ENCODE results near the gene UGT8. TPM values are rescaled to one million over a fixed set of nuclear protein-coding genes. Genes with fewer than 3 reads are reported as not detected.
"Not testable (repeated sequence)": the region's sequence is repeated elsewhere in the genome, so short reads cannot be mapped to it uniquely, and the experiment has no call there.

Gene UGT8
- total RNA-seq, 1 donor from 2014 or later, result 2.2 TPM

DNA sequence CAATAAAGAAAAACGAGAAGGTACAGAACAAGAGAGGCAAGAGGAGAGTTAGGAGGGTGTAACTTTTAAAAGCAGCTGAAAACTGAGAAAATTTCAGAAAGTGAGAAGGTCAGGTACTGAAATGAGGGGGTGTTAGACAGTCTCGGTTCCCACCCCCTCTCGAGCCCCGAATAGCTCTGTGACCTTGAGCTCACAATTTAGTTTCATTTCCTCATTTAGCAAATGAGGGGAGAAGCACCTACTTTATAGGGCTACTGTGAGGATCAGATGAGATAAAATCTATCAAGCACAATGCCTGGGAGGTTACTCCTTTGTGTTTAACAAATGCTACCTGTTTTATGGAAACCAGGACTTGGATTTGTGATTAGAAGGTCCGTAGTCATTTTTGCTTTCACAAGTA lies 4.9 kb downstream of the UGT8 start:
- DNase-seq (ENCODE audit: low spot score), result no peak

DNA sequence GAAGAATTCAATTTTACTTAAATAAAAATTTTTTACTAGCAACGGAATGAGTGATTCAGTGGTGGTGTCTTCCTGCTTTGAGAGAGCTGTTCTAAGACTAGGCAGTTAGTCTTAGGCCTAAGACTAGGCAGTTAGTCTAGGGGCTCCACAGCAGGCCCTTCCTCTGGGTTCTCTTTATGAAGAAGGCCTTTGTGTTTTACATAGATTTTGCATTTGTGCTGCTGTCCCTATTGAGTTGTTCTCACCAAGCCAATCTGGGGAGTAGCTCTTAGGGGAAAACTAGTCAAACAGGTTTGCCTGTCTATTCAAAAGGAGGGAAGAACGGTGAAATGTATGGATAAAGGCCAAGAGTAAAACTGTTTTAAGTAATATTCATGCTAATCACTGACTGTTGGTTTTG lies 7.6 kb downstream of the UGT8 start:
- DNase-seq (ENCODE audit: low spot score), result no peak

DNA sequence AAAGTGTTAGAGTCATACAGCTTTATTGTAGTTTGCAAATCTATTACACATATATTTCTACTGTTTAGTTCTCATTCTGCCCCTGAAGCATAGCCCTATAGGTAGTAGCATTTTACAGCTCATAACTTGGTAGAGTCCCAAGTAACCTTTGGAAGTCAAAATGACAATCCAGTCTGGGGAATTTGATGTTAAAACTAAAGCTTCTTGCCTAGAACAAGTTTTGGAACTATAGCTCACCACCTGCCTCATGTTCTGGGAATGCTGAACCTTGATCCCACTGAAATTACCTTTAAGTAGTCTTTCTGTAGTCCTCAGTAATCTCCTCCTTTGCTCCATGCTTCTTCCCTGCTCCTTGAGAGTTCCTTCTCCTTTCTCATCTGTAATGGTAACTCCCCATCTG lies 8.4 kb downstream of the UGT8 start:
- DNase-seq (ENCODE audit: low spot score), result no peak

DNA sequence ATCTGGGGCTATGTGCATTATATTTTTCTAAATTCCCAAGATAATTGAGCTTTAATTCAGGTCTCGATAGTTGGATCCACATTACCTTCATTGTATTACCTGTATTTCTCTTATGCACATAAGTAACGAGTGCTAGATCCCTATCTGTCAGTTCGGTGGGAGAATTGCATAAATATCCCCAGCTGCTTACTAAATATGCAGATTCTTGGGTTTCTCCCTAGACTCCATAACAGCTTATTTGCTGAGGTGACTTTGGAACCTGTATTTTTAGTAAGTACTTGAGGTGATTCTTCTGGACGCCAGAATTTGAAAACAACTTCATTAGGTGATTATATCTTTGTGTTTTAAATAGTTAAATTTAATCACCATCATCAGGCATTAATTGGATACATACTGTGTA lies 15.0 kb downstream of the UGT8 start:
- DNase-seq (ENCODE audit: low spot score), result no peak

DNA sequence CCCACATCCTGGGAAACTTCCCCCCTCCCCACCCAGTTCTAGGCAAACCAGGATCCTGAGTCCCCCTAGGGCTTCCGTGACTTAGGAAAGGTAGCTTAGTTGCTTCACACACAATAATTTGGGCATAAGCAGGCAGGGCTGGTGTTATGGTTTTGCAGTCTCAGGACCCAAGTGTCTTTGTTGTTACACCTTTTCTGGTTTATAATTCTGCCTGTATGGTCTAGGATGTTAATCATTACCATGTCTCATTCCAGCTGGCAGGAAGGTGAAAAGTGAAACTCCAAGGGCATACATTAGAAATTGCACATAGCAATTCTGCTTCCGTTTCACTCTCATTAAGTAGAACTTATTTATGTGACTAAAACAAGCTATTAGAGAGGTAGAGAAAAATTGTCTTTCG lies 16.8 kb downstream of the UGT8 start:
- DNase-seq (ENCODE audit: low spot score), result no peak

DNA sequence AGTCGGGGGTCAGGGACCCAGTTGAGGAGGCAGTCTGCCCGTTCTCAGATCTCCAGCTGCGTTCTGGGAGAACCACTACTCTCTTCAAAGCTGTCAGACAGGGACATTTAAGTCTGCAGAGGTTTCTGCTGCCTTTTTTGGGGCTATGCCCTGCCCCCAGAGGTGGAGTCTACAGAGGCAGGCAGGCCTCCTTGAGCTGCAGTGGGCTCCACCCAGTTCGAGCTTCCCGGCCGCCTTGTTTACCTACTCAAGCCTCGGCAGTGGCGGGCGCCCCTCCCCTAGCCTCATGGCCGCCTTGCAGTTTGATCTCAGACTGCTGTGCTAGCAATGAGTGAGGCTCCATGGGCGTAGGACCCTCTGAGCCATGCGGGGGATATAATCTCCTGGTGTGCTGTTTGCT lies 17.4 kb downstream of the UGT8 start:
- not testable (repeated sequence) for DNase-seq (ENCODE audit: low spot score)

DNA sequence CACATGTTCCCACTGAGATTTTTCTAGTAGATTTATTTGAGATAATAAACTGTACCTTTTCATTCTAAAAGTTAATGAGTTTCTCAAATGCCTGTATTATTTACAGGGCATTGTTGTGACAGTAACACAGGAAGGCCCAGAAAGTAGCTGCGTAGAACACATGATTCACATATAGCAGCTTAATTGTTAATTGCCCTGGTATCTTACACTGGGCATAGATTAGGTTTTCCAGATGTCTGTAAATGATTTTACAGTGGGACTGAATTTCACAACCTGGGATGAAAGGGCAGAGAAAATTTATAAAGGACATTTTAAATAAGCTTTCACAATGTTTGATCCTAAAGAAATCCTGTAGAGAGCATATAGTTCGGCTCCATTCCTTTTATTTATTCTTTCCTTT lies 27.6 kb downstream of the UGT8 start:
- DNase-seq (ENCODE audit: low spot score), result no peak

DNA sequence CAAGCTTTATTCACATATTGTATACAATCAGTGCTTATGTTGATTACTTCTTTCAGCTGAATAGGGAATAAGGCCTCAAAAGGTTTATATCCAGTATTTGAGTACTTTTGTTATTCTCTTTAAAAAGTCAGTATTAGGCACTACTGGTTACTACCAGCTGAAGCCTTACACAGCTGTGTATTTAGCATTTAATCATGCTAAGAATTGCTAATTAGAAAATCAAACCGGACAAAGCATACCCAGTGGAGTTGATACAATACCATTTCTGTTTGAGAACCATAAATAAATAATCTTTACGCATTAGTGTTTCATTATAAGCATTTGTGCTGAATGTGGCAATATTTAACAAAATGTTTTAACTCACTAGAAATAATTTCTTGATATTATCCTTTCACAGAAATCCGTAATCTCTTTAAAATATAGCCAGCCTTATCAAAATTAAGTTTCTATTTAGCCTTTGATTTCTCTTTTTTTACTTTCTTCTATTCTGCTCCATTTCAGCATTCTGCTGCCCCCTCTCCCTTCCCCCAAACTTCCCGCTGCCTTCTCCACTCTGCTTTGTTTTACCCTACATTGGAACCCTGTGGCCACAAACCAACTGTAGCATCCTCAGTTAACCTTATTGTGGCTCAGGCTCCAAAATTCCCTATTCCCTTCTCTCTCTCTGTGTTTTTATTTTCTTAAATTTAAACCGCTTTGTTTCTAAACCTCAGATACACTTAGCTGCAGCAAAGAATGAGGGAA lies 37.8 kb downstream of the UGT8 start:
- no peak for DNase-seq (ENCODE audit: low spot score)

DNA sequence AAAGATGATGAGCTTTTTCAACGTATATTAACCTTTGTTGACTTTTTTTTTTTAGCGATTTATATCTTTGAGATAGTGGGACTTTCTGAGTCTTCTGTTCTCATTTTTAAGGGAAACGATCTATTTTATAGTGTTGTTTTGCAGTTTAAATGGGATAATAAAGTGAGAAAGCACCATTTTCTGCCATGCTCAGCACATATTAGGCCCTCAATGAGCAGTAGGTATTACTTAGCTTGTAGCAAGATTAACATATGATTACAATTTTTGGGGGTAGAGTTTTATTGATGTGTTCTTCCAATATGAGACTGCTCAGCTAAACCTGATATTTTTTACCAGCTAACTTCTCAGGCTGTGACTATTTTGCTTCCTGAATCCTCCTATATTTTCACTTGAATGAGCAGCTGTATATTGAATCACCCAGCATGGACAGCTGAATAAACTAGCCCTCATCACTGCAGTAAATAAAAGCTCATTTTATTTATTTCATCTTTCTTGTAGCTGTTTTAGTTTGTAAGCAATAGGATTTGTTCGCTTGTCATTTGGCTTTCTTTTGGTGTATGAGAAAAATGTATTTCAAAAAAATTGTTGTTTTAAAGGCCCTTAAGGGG lies 43.7 kb downstream of the UGT8 start:
- DNase-seq (ENCODE audit: low spot score), result no peak

DNA sequence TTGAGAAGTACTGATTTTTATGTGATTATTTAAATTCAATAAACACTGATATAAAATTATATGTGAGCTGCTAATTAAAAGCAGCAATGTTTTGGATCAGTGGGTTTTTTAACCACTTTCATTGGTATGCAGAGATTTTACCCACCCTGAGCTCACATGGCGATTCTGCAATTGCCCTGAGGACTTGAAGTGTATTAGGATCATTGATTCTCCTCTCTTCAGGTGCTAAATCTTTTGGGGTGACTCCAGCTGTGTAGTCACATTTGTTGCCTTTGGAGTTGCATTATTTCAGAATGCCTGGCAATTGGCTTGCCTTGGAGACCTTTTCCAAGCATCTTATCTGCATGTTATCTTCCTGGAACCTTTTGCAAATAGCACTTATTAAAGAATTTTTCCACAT lies 51.3 kb downstream of the UGT8 start:
- DNase-seq (ENCODE audit: low spot score), result no peak

DNA sequence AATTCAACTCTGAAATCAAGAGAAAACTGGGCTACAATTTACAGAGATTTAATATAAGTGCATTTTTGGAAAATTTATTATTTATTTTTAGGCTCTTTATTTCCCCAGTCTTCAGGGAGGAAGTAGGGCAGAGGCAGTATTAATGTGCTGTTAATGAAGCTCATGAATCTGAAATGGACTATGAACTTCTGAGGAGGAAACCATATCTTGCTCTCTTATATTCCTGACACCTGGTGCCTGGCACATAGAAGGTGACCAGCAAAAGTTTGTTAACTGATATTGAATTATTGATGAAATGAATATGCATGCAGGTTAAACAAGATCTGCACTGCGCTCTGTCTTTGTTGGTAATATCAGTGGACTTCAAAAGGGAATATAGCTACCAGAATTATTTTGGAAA lies 55.1 kb downstream of the UGT8 start:
- no peak for DNase-seq (ENCODE audit: low spot score)

DNA sequence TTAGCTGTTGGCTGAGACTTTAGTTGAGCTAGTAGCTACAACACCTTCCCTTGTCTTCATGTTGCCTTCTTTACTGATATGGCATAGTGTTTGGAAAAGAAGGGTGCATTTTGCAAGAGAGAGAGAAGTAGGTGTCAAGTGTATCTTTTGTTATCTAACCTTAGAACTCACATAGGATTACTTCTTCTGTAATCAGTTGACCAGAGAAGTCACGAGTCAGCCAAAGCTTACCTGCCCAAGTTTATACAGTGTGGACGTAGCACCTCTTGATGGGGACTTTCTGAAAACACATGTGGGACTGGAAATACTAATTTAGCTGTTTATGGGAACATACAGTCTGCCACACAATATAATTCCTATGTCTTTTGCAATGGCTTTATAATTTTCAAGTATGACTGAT lies 56.0 kb downstream of the UGT8 start:
- DNase-seq (ENCODE audit: low spot score), result no peak

DNA sequence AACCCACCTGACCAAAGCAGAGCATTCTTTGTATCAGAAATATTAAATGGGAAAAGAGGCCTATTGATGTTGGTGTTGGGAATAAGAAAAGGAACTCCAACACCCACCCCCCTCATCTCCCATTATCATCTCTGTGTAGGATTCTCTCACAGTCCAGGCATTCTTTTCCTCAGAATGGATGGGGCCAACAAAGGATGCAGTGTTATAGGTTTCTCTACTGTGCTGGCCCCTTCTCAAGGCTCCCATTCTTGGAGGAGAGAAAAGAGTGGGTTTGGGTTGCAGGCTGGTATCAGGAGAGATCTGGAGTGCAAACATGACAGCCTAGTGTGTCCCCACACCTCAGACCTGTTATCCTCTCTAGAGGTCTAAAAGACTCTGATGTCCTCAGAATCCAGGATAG lies 59.6 kb downstream of the UGT8 start:
- no peak for DNase-seq (ENCODE audit: low spot score)

DNA sequence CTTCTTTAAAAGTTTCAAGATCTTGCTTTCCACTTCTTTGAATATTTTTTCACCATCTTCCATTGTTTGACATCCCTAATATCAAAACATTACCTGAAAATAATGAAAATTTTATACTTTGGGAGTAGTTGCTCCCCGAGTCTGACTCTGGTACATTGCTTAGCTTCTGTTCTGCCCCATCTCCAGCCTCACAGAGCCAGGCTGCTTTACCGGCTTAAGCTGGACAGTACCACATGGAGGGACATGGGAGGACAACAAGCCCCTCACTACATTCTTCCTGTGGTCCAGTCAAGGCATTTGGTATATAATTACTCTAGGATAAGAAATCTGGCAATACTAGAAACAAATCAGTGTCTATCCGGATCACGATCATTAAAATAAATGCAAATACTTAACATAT lies 60.2 kb downstream of the UGT8 start:
- no peak for DNase-seq (ENCODE audit: low spot score)

DNA sequence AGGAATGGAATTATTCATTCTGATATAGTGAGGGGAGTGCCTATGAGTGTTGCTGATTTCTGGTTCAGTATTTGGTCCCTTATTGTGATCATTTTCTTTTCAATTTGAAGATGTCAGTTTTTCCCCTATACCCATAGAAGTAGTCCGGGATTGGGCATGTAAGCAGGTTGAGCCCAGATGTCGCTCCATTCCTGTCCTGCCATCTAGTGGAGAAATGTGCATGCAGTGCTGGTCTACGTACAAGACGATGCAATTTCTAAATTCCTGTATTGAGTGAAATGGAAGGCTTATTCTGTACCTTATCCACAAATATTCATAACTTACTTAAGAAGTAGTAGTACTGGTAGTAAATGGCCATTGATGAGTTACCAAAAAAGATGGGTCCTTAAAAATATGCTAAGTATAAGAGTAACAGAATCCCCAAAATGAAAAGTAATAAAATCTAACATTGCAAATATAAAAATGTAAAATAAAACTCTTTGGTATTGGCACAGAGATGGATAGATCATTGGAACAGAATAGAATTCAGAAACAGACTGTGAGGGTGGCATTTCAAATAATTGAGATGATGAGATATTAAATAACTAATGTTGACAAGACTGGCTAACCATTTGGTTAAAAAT lies 60.9 kb downstream of the UGT8 start:
- DNase-seq (ENCODE audit: low spot score), result peak; percentile 58

DNA sequence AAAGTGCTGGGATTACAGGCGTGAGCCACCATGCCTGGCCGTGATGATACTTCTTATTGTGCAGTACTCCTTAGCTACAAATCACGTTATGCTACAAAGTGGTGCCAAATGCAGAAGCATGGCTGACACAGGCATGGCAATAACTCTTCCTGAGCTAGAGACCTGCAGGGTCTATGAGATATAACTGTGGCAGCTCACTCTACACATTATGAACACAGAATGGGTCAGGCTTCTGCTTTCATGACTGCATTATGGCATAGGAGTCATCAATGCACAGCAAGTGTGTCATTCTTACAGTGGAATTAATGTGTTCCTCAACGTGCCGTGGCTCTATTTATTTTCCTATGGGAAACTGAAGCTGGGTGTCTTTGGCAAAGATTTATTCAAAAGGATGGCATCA lies 64.5 kb downstream of the UGT8 start:
- no peak for DNase-seq (ENCODE audit: low spot score)

DNA sequence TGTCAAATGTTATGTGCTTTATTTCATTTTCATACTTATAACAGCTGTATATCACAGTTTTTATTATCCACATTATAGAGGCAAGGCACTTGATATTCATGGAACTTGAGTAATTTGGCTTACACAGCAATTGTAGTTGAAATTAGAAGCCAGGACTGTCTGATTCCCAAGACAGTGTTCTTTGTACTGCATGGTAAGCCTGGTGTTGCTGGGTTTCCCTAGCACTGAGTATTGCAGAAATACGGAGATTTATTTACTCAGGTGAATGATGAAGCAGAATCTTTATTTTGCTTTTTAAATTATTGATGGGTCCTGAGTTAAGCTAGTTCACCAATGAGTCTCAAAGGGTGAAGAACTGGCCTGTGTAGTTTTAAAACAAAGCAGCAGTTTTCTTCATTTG lies 70.0 kb downstream of the UGT8 start:
- no peak for DNase-seq (ENCODE audit: low spot score)

DNA sequence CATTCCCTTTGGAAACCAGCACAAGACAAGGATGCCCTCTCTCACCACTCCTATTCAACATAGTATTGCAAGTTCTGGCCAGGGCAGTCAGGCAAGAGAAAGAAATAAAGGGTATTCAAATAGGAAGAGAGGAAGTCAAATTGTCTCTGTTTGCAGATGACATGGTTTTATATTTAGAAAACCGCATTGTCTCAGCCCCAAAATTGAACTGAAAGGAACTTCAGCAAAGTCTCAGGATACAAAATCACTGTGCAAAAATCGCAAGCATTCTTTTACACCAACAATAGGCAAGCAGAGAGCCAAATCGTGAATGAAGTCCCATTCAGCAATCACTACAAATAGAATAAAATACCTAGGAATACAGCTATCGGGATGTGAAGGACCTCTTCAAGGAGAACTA lies 72.1 kb downstream of the UGT8 start:
- not testable (repeated sequence) for DNase-seq (ENCODE audit: low spot score)

DNA sequence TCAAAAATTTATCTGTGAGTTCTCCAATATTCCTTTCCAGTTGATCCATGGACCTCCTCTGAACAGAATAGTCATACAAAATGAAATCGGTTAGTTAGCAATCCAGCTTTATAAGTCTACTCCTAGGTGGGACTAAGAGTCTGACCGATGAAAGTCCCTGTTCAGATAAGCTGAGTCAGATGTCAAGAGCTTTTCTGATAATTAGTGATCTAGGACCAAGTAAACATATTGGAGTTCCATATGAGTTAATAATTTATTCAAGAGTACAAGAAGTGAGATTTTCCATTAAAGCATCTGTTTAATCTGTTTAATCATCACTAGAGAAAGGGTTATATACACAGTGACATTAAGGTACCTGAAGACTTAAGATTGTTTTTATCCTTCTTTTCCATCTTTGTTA lies 74.7 kb downstream of the UGT8 start:
- DNase-seq (ENCODE audit: low spot score), result no peak

DNA sequence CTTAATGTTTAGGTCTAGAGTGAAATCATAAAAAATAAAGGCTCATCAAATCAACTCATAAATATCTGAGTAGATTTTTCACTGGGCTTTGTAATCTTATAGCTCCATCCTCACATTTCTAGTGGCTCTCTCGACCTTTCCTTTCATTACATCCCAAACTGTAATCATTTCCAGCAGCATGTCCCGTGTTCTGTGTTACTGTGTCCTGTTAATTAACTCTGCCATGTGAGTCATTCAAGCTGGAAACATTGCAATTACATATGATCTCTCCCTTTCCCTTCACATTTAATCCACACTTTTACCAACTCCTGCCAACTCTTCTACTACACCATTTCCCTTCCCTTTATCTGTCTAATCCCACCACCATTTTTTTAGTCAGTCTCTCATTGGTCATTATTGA lies 75.5 kb downstream of the UGT8 start:
- no peak for DNase-seq (ENCODE audit: low spot score)

DNA sequence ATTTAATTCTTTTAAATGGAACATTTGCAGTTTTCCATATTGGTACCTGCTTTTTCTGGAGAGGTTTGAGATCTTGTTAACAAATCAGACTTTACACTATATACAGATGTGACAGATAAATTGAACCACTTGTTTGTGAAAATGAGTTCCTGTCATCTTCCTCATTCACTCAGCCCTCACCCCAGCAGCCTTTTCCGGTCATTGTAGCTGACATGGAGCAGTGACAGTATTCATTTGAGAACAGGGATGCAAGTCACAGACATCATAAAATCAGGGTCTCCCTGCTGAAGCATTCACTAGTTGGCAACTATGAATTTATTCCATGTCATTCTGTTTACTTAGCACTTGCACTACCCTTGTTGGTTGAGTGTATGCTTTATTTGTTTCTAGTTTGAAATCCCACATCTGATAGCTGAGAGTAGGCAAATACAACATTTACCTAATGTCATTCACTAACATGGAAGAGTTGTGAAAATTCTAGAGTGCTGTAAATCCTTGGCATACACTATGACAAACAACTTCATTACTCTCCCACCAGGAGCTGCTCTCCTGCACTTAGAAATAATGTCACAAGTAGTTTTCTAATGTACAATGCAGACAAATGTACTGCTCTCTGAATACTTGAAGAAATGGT lies 78.9 kb downstream of the UGT8 start:
- no peak for DNase-seq (ENCODE audit: low spot score)

DNA sequence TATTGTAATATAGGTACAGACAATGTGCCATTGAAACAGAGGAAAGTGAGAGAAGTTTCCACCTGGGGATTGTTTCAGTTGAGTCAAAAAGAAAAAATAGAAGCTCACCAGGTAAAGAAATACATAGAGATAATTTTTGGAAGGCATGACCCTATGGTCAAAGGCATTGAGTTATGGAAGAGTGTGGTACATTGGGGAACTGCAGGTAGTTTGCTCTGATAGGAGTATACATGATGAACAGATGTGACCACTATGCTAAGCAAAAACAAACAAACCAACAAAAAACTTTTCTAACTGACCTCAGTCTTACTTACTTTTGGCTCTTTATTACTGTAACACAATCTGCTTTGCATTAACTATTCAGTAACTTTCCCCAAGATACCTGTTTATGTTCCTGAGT lies 85.9 kb downstream of the UGT8 start:
- DNase-seq (ENCODE audit: low spot score), result no peak

DNA sequence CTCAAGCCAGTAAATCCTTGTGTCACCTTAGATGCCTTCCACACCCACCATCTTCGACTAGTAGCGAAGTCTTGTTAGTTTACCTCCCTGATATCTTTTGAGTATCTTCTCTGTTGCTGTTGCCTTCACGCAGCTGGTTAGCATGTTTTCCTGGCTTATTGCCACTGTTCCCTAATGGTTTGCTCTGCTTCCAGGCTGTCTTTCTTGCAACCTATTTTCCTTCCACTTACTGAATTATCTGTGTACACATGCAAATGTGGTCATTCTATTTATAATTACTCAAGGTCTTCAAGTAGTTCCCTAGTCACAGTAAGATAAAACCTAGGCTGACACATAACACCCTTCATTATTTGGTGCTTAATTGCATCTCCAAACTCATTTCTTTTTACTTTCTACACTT lies 89.5 kb downstream of the UGT8 start:
- DNase-seq (ENCODE audit: low spot score), result no peak

All from ureter (tissue), 1 donor.